Measurements from ENCODE around the gene NBDY.

DNA sequence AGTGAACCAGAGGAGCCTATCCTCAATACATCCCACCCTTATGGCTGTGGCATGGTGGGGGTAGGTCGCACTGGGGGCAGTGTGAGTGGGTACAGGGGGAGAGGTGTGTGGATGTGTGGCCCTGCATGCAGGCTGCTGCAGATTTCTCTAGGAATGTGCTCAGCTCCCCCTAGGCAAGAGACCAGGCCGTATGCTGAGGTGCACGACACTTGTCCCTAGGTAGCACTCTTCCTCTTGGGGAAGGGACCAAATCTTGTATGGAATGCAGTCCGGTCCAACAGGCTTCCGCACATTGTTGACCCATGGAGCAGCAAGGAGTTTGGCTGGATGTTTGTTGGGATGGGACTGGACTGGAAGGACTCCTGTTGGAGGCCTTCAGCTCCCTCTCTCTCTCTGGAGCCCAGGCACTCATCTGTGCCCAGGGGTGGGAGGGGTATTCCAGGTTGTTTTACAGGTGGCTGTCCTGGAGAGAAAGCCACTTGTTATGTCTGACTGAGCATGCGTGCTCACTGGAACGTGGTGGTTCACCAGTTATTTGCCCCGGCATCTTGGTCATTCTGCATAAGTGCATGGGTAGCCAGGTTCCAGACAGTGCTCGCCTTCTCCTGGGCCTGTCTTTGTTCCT, 55.1 kb downstream of the NBDY start:
- TF ChIP-seq, protein P1, sequence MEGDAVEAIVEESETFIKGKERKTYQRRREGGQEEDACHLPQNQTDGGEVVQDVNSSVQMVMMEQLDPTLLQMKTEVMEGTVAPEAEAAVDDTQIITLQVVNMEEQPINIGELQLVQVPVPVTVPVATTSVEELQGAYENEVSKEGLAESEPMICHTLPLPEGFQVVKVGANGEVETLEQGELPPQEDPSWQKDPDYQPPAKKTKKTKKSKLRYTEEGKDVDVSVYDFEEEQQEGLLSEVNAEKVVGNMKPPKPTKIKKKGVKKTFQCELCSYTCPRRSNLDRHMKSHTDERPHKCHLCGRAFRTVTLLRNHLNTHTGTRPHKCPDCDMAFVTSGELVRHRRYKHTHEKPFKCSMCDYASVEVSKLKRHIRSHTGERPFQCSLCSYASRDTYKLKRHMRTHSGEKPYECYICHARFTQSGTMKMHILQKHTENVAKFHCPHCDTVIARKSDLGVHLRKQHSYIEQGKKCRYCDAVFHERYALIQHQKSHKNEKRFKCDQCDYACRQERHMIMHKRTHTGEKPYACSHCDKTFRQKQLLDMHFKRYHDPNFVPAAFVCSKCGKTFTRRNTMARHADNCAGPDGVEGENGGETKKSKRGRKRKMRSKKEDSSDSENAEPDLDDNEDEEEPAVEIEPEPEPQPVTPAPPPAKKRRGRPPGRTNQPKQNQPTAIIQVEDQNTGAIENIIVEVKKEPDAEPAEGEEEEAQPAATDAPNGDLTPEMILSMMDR (IDR thresholded peaks at IDR 0.05): no peak
- TF ChIP-seq POLR2A (IDR thresholded peaks at IDR 0.05): no peak

All from uterus (tissue), 2 donors.